Right lobe of liver (tissue), 4 donors: Measurements from ENCODE around the gene TAF7L.

Experiments used
- CTCF ChIP-seq, 4 donors: fragments of 200-600 bp in 3 of 4; fragments of 450-650 bp in 1 of 4; IDR thresholded peaks; one replicate each; pipeline versions ENCODE4 v1.5.1 to v1.8.0; 2016 to 2022; ENCODE audit warnings: antibody characterized with exemption in 4 of 4, mild to moderate bottlenecking in 2 of 4
- POLR2A ChIP-seq: fragments of 450-650 bp; IDR thresholded peaks from one replicate; pipeline ENCODE4 v1.6.1; 2017; ENCODE audit warnings: antibody characterized with exemption, mild to moderate bottlenecking
- donor health status: DM: no; HTN: no; CAD: no.
- donor health status: DM: no; HTN: no; CAD: no.
- donor health status: DM: no; HTN: yes; CAD: no.

- TF ChIP-seq CTCF (IDR thresholded peaks at IDR 0.05) (no peak), POLR2A (no peak)
Observed at GRCh38 chrX:101263766-101264165, 27.4 kb downstream of the TAF7L start.
